OCI-LY7 (cell line): ENCODE data around the gene LSR. TPM values are rescaled to one million over a fixed set of nuclear protein-coding genes. Genes with fewer than 3 reads are reported as not detected.

ENCODE experiments used
- BruUV-seq: library from RNA; stranded (reverse); fragments of 400-500 nt; replicated peaks from 2 replicates; lab custom pipeline; 2021; lab: Mats Ljungman, UMichigan
- CTCF ChIA-PET: fragments of 300-600 bp; sonication (Branson Sonifier 250); formaldehyde crosslinking; loops from one replicate; lab custom pipeline; 2022; ENCODE audit warnings: antibody characterized with exemption; ENCODE audit not compliant: unreplicated experiment; lab: Charles Lee
- POLR2A ChIA-PET: fragments of 300-600 bp; sonication (Branson Sonifier 250); formaldehyde crosslinking; loops from one replicate; lab custom pipeline; 2022; ENCODE audit warnings: antibody characterized with exemption; lab: Charles Lee
- DNase-seq: peaks from one replicate; pipeline ENCODE4 v3.0.0-alpha.2; 2015; ENCODE audit warnings: low spot score
- H2AFZ ChIP-seq: fragments of 200-600 bp; sonication (generic), shearing (Covaris generic); 2 replicates; pipeline ENCODE4 v1.6.1; 2014; ENCODE audit warnings: mild to moderate bottlenecking, antibody characterized with exemption, low read length, moderate library complexity
- H3K27ac ChIP-seq: fragments of 200-600 bp; sonication (generic); 2 replicates; pipeline ENCODE4 v1.5.1; 2014; ENCODE audit warnings: mixed run types, low read depth, mild to moderate bottlenecking, moderate library complexity, low read length, inconsistent platforms; ENCODE audit not compliant: poor library complexity, severe bottlenecking
- H3K36me3 ChIP-seq: fragments of 200-600 bp; sonication (generic); 2 replicates; pipeline ENCODE4 v1.6.1; 2014; ENCODE audit warnings: mild to moderate bottlenecking, antibody characterized with exemption, low read length, moderate library complexity, mixed read lengths; ENCODE audit not compliant: insufficient read depth
- H3K4me1 ChIP-seq: fragments of 200-600 bp; sonication (generic); 2 replicates; pipeline ENCODE4 v1.5.1; 2014; ENCODE audit warnings: mild to moderate bottlenecking, low read length; ENCODE audit not compliant: insufficient read depth, poor library complexity, severe bottlenecking
- H3K4me2 ChIP-seq: fragments of 200-600 bp; sonication (generic); 2 replicates; pipeline ENCODE4 v1.6.1; 2014; ENCODE audit warnings: mild to moderate bottlenecking, low read length
- H3K4me3 ChIP-seq: fragments of 200-600 bp; sonication (generic); 2 replicates; pipeline ENCODE4 v1.5.1; 2014; ENCODE audit warnings: mild to moderate bottlenecking, low read depth, low read length; ENCODE audit not compliant: poor library complexity, severe bottlenecking
- H3K79me2 ChIP-seq: fragments of 200-600 bp; sonication (generic); 2 replicates; pipeline ENCODE4 v1.6.1; 2016; ENCODE audit warnings: low read depth, mild to moderate bottlenecking, low read length, moderate library complexity, mixed read lengths; ENCODE audit not compliant: insufficient read depth
- H3K9me2 ChIP-seq: fragments of 200-600 bp; sonication (generic); 2 replicates; pipeline ENCODE4 v1.6.1; 2016; ENCODE audit warnings: mild to moderate bottlenecking, low read length, mixed read lengths; ENCODE audit not compliant: insufficient read depth
- H3K9me3 ChIP-seq: fragments of 200-600 bp; sonication (generic); 2 replicates; pipeline ENCODE4 v1.6.1; 2014; ENCODE audit warnings: mild to moderate bottlenecking, mixed run types, low read length, mixed read lengths
- H4K20me1 ChIP-seq: fragments of 200-600 bp; sonication (generic); 2 replicates; pipeline ENCODE4 v1.6.1; 2014; ENCODE audit warnings: mild to moderate bottlenecking, antibody characterized with exemption, low read length, moderate library complexity, mixed read lengths; ENCODE audit not compliant: insufficient read depth
- EZH2phosphoT487 ChIP-seq: fragments of 200-600 bp; sonication (generic); IDR thresholded peaks from 2 replicates; pipeline ENCODE4 v1.6.1; 2018; ENCODE audit warnings: low read depth, borderline replicate concordance, mild to moderate bottlenecking, mixed run types, antibody characterized with exemption, low read length, moderate library complexity, mixed read lengths
- intact Hi-C: fragments of 100-400 bp; cut with micrococcal nuclease; formaldehyde crosslinking; loops from one replicate; pipeline ENCODE4 v1.10.0; 2022; ENCODE audit not compliant: unreplicated experiment
- total RNA-seq, 2 experiments: library from RNA; depleted of rRNA in 1 of 2; stranded (reverse); fragments of >200 nt in 1 of 2; shearing (Covaris generic) in 1 of 2; gene quantifications; 2 replicates each; pipeline ENCODE4 v1.2.3, GENCODE V29; 2014 to 2022
- TF ChIP-seq, protein P1 (sequence below): fragments of 200-600 bp; sonication (generic); conservative IDR thresholded peaks from 2 replicates; pipeline ENCODE4 v1.5.1; 2014; ENCODE audit warnings: mild to moderate bottlenecking, antibody characterized with exemption, low read length, moderate library complexity, mixed read lengths

LSR gene
- total RNA-seq, 2 experiments from 2014 or later = 15.0 to 33.6 TPM

DNA sequence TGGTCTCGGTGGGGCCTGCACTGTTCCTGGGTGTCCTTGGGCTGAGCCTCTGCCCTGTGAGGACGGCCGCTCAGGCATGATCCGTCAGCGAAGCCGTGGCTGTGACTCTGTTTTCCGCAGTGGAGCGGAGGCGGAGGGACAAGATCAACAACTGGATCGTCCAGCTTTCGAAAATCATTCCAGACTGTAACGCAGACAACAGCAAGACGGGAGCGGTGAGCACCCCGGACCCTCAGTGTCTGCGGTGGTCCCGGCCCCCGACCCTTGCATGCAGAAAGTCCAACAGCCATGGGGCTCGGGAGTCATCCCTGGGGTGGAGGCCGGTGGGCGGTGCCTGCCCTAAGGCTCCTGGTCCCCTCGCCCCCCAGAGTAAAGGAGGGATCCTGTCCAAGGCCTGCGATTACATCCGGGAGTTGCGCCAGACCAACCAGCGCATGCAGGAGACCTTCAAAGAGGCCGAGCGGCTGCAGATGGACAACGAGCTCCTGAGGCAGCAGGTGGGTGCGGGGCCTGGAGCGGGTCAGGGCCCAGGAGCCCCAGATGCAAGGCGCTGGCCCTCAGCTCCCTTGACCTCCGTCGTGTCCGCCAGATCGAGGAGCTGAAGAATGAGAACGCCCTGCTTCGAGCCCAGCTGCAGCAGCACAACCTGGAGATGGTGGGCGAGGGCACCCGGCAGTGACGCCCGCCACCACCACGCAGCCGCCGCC lies 29.9 kb downstream of the LSR start:
- Histone ChIP-seq H3K9me3 (no peaks in the 10 kb centered on the region), H3K27ac (no peak overlapping the region), H3K9me2 (no peaks in the 10 kb centered on the region), H3K4me1 (peaks cover 18% of the 10 kb centered on the region), H3K4me3 (no peak overlapping the region), H3K36me3 (peaks cover 51% of the 10 kb centered on the region; the same call in 1 of the 2 replicates), H3K79me2 (no peaks in the 10 kb centered on the region), H4K20me1 (no peaks in the 10 kb centered on the region), H3K4me2 (no peak overlapping the region), H2AFZ (no peak overlapping the region)
- intact Hi-C loops = no loop called here
- ChIA-PET CTCF (no interaction called here), POLR2A (no interaction called here)
- TF ChIP-seq, protein P1, sequence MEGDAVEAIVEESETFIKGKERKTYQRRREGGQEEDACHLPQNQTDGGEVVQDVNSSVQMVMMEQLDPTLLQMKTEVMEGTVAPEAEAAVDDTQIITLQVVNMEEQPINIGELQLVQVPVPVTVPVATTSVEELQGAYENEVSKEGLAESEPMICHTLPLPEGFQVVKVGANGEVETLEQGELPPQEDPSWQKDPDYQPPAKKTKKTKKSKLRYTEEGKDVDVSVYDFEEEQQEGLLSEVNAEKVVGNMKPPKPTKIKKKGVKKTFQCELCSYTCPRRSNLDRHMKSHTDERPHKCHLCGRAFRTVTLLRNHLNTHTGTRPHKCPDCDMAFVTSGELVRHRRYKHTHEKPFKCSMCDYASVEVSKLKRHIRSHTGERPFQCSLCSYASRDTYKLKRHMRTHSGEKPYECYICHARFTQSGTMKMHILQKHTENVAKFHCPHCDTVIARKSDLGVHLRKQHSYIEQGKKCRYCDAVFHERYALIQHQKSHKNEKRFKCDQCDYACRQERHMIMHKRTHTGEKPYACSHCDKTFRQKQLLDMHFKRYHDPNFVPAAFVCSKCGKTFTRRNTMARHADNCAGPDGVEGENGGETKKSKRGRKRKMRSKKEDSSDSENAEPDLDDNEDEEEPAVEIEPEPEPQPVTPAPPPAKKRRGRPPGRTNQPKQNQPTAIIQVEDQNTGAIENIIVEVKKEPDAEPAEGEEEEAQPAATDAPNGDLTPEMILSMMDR = no peak
- no peak for TF ChIP-seq EZH2phosphoT487
- no peak for DNase-seq
- no TSS peak for BruUV-seq

DNA sequence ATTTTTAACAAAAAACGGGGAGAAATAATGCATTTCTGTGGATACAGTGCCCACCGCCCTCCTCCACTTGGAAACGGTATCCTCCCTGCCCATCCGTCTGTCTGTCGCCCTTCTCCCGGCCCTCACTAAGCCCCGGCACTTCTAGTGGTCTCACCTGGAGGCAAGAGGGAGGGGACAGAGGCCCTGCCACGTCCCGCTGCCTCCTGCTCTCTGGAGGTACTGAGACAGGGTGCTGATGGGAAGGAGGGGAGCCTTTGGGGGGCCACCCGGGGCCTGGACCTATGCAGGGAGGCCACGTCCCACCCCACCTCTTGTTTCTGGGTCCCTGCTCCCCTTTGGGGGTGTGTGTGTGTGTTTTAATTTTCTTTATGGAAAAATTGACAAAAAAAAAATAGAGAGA lies 30.6 kb downstream of the LSR start:
- Histone ChIP-seq H3K79me2 (no peaks in the 10 kb centered on the region), H3K4me2 (no peak overlapping the region), H3K9me3 (no peaks in the 10 kb centered on the region), H3K27ac (no peak overlapping the region), H2AFZ (no peak overlapping the region), H3K4me3 (no peak overlapping the region), H3K36me3 (peaks cover 45% of the 10 kb centered on the region; the same call in 1 of the 2 replicates), H3K9me2 (no peaks in the 10 kb centered on the region), H4K20me1 (no peaks in the 10 kb centered on the region), H3K4me1 (peaks cover 18% of the 10 kb centered on the region)
- ChIA-PET CTCF (no interaction called here), POLR2A (interaction anchor here (1.2 kb wide), 1 partner anchor 9 kb away, joined by 3 read pairs; no protein-coding TSS in a partner anchor)
- TF ChIP-seq, protein P1 = no peak
- TF ChIP-seq EZH2phosphoT487 = no peak
- intact Hi-C loops = no loop called here
- no peak for DNase-seq
- BruUV-seq = TSS peak; percentile 90
